Fibroblast of skin of abdomen (primary cell): Measurements from ENCODE around the gene SOX18.

Experiments
- DNase-seq: peaks from one replicate; pipeline ENCODE4 v3.0.0-alpha.2; 2013

SOX18 gene

DNA sequence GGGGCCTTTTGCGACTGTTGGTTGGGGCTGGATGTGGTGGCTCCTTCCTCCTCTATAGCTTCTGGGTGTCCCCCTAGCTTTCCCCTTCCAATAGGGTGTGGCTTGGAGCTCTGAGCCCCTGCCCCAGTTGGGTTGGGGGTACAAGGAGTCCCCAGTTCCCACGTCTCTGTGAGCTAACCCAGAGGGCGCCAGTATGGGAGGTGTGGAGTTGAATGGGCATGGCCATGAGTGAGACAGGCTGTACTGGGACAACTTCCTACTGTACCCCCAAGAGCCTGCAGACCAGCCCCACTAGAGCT is 12.3 kb downstream of the SOX18 start:
- no peak for DNase-seq

DNA sequence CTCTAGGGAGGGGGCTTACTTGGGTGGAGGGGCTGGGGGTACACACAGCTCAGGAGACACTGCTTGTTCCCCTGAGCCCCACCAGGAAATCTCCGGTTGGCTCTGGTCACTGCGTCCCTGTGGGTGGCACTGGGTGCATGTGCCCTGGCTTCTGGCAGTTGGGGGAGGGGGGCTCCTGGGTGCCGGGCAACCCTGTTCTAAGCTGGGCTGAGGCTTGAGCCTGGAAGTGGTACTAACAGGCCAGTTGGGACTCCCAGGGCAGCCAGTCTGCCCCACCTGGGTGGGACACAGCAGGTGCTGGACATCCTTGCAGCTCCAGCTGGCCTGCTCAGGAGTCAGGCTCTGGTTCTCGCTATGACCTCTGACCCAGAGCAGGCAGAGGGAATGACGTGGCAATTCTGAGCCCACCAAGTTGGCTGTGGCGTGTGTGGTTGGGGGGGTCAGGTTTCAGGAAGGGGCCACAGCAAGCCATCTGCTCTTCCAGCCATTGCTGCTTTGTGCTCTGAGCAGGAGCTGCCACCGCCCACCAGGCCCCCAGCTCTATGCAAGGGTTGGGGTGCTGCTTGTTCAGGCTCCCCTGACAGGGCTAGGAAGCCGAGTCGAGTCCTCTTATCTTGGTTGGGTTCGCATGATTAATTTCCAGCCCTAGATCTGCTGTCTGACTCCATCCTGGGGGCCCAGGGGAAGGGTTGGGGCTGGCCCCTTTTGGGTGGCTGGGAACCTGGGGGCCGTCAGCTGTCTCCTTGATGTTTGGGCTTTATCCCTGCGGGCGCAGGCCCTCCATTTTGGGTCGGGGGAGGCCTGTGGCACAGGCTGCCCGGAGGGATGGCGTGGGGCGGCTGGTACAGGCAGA is 12.9 kb downstream of the SOX18 start:
- DNase-seq: no peak

DNA sequence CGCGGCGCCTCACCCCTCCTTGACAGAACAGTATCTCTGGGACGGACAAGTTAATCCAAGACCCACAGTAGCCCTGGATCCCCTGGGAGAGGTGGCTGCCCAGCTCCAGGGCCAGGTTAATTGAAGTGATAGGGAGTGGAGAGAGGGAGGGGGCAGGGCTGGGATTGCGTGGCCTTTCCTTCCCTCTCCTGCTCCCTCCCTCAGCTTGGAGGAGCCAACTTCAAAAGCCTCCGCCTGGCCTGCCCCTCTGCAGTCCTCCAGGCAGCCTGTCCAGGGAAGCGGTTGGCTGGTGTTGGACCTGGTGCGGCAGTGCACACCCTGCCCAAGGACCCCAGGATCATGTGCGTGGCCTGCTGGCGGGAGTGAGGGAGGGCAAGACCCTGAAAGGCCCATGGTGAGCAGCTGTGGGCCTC is 13.5 kb downstream of the SOX18 start, which contains the start of gene C20orf204:
C20orf204 (plus strand) TSS at position 250 of the 413 bp plus-strand sequence; CDS start at position 392, 142 bp downstream.
- DNase-seq: no peak

DNA sequence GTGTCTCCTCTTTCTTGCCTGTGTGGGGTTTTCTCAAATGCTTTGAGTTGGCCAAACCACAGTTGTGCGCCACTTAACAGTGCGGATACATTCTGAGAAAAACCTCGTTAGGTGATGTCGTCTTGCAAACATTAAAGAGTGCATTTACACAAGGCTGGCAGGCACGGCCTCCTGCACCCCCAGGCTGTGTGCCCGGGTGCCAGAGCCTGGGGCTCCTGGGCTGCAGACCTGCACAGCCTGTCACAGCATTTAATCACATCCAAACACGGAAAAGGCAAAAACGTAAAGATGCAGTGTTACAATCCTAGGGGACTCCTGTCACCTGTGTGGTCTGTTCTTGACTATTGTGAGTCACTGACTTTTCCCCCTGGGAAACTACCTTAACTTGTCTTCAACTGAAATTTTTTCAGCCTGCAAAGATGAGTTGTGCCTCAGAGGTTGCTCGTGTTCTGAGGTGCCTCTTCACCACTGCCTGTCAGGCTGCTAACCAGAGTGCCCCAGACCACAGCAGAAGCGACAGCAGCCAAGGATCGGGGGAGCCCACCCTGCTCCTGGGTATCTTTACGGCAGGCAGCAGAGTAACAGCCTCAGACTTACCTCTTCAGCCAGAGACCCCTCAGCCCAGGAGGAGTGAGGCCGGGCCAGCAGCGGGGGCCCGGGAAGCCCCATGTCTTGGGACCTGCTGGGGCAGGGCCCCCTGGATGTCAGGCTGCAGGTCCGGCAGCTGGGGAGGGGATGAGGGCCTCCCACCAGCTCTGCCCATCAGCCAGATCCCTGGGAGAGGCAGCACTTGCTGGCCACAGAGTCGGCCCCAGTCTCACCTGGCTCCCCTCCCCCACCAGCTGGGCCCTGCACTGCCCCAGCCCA is 14.1 kb downstream of the SOX18 start:
- DNase-seq: no peak

DNA sequence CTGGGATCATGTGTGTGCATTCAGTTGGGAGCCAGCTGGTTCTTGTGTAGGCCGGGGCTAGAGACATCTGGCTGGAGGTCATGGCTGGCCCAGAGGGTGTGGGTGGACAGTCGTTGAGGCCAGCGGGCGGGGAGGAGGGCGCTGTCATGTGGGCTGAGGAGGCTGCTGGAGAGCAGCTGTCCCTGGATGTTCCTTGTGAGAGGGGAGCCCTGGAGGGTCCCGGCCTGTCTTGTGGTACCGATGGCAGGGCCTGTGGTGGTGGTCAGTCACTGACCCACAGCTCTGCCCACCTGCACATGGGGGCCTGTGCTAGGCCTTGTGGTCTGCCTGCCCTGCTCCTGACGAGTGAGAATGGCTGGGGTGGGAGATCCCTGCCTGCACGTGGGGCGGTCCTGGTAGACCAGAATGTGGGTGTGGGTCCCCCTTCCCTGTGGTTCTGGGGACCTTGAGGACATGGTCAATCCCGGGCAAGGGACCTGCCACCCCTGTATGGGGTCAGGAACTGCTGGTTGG is 15.4 kb downstream of the SOX18 start:
- DNase-seq: no peak

DNA sequence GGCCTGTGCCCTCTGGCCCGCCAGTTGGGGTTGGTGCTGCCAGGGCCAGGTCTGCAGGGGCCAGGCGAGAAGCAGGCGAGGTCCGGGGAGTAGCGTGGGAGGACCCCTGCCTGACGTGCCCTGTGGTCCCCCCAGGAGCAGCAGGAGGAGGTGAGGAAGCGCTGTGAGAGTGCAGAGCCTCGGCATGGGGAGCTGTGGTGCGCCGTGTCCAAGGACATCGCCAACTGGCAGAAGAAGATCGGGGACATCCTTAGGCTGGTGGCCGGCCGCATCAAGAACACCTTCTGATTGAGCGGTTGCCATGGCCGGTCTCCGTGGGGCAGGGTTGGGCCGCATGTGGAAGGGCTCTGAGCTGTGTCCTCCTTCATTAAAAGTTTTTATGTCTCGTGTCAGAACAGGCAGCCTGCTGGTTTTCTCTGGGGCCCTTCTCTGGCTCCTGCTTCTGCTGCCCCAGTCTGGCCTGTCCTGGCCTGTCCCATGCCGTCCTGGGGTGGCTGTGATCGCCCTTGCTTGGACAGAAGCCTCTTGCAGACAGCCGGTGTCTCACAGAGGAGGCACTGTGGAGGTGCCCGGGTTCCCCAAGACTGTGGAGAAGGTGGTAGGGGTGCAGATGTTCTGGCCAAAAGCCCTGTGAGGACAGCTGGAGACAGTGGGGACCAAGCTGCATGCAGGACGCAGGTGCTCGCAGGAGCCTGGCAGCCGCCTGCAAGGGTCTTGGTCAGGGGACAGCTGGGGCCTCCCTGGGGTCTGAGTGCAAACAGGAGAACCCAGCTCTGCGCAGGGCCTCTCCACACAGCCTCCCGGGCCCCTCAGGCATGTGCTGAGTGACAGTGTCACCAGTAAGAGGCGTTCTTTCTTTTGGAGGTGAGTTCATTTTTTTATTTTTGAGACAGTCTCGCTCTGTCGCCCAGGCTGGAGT is 16.5 kb downstream of the SOX18 start:
- no peak for DNase-seq

DNA sequence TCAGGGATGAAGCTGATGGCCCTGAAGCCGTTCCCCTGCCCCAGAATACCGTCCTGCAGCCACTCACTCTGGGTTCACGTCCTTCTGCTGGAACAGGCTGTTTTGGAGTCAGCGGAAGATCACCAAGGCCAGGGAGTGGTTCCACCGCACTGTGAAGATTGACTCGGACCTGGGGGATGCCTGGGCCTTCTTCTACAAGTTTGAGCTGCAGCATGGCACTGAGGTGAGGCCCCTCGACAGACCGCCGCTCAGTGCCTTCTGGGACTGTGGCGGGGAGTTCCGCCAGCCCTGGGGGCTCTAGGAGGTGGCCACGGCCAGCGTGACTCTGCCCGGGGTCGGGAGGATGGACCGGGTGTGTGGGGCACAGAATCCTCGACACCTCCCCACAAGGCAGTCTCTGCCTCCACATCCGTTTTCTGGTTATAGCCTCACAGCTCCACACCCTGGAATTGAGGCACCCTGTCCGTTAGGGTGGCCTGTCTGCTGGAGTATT is 17.6 kb downstream of the SOX18 start:
- DNase-seq: no peak

DNA sequence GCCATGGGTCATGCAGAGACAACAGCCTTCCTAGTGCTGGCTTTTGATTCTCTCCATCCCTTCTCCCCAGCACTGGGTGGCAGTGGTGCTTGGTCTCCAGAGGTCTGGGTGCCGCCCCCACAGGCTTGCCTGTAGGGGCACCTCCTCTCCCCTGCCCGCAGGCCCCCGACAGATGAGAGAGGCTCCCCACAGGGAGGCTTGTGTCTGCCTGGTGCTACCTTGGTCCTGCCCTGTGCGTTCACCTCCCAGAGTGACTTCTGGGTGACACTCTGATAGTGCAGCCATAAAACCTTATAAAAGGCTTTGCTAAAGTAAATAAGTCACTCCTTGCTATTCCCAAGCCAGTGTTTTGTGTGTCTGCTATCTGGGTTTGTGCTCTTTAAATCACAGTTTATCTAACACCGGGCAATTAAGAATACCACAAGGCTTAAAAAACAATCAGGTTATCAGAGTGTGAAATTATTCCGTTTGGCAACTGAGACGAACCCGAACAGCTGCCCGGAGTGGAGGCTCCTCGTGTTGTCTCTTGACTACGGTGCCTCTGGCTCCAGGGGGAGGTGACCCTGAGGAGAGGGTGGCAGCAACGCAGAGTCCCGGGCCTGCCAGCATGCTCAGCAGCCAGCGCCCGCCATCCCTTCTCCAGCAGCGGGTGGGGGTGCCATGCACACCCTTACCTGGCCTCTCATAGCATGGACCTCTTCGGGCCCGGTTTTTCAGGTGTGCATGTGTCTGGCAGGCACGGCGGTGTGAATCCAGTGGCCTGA is 18.9 kb downstream of the SOX18 start:
- DNase-seq: no peak

DNA sequence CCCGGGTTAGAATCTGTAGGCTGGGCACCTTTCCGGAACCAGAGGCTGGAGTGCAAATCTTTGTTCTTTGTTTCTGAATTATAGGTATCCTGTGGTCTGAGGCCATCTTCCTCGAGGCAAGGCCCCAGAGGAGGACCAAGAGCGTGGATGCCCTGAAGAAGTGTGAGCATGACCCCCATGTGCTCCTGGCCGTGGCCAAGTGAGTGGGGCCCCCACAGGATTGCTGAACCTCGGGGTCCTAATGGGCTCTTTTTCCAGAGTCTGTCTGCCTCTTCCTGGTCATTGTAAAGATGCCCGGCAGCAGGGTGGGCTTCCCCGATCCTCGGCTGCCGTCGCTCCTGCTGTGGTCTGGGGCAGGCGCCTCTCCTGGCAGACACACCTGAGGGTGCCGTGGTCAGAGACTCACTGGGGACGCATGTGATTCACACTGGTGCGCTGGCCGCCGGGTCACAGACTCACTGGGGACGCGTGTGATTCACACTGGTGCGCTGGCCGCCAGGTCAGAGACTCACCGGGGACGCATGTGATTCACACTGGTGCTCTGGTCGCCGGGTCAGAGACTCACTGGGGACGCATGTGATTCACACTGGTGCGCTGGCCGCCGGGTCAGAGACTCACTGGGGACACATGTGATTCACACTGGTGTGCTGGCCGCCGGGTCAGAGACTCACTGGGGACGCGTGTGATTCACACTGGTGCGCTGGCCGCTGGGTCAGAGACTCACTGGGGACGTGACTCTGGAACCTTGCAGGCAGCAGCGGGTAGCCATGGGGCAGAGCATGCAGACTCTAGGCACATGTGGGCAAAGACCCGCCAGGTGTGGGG is 19.9 kb downstream of the SOX18 start:
- no peak for DNase-seq

DNA sequence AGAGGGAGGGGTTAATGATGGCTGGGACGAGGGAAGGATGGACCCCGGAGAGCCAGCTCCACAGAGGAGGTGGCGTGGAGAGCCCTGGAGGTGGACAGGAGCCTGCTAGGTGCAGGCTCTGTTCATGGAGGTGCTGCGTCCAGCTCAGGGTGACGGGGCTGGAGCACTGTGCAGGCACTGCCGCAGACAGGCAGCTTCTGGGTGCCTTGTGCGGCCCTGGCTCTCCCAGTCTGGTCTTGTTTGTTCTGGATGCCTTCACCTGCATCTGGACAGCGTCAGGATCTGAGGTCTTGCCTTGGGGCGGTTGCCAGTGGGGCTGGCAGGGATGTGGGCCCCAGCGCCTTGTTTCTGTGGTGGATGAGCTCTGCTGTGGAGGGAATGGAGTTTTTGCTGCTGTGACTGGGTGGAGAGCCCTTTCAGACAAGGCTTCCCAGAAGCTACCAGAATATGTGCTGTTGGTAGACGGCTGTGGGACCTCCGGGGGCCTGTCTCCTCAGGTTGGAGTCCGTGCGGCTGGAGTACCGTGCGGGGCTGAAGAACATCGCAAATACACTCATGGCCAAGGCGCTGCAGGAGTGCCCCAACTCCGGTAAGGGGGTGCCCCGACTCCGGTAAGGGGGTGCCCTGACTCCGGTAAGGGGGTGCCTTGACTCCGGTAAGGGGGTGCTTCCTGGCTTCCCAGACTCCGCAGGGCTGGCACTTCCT is 21.3 kb downstream of the SOX18 start:
- DNase-seq: no peak

DNA sequence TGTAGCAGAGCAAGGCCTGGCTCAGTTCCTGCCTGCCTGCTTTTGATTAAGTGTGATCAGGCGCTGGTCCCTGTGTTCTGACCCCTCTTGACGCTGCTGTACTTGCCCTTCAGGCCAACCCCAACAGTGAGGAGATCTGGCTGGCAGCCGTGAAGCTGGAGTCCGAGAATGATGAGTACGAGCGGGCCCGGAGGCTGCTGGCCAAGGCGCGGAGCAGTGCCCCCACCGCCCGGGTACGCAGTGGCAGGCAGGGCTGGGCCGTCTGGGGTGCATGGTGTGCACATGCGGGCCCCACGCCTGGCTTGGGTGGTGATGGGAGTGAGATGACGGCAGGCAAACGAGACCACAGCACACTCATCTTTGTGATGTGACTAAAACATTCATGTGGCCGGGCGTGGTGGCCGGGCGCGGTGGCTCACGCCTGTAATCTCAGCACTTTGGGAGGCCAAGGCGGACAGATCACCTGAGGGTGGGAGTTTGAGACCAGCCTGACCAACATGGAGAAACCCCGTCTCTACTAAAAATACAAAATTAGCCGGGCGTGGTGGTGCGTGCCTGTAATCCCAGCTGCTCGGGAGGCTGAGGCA is 23.5 kb downstream of the SOX18 start:
- DNase-seq: no peak

DNA sequence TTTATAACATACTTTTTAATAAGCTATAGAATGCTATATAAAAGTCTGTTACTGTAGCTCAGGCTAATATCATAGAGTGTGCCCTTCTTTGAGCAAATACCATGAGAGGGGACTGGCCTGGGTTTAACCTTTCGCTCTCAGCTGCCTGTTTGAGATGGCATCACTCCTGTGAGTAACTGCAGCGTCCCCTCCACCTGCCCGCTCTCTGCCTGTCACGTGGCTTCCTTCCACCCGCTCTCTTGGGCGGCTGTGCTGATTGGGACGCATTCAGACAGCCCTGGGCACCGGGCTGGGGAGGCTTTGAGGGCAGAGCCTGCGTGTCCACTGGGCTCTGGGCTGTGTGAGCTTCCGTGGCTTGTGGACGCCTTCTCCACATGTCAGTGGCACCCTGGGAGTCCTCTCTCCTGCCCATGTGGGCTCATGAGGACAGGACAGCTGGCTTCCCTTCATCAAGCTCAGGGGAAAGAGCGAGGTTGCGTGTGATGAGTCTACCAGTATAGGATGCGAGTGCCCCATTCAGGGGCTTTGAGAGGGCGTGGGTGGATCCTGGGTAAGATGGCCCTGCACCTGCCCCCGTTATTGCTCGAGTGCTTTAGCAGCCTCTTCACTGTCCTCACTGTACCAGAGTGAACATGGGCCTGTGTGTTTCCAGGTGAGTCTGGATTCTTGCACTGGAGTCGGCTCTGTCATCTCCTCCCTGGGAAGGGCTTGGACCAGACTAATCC is 24.2 kb downstream of the SOX18 start:
- DNase-seq: no peak

DNA sequence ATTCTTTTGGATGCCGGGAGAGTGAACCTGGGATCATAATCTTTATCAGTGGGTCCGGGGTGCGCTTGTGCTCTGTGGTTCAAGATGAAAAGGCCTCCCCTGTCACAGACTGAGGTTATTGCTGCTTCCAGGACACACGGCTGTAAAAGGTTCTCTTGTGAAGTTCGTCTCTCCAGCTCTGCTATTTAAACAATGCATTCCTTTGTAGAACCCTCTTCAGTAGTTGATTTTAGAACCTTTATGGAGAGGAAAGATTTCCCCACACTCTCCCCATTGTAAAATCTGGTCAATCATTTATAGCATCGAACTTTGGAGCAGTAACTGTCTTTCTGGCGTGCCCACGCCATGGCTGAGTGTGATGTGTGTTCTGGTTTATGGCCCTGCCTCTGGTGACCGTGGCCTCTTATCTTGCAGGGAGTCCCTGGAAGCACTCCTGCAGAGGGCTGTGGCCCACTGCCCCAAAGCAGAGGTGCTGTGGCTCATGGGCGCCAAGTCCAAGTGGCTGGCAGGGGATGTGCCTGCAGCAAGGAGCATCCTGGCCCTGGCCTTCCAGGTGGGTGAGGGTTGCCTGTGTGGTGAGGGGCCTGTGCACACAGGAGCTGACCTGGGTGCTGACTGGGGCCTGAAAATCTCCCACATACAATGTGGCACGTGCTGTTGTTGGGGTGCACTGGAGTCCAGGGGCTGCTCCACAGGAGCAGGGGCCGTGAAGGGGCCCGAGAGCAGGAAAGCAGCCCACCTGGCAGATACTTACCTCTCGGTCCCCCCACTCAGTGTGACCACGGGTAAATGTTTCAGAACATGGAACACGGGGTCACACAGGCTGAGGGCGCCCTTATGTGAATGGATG is 25.1 kb downstream of the SOX18 start:
- no peak for DNase-seq

DNA sequence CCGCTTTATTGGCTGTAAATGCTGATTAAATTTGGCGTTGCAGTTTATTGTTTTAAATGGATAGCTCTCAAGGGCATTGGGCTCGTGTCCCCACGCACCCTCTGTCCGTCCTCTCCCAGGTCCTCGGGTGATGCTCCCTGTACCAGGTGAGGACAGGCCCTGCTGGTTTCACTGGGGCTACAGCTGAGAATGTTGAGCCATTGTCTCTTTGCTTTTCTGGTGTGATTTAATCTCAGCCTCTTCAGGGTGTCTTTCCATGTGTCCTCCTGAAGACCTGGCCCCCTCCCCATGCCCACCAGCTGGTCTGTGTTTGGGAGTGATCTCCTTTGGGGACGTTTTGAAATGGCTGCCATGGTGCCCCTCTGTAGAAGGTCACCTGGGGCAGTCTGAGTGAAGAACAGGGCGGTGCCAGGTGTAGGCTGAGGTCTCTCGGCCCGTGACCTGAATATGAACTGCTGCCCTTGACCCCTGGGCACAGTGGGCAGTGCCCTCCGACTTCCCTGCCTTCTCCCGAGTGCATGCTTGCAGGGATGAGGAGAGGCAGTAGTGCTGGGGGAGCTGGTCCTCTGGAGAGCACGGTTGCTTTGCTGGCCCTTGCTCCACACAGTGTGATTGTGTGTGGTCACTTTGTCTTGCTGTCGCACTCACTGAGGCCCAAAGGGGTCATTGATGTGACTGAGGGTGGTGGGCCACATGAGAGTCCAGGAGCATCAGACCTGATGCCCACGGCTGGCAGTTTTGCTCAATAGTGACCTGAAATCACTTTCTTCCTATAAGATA is 25.9 kb downstream of the SOX18 start:
- DNase-seq: no peak

DNA sequence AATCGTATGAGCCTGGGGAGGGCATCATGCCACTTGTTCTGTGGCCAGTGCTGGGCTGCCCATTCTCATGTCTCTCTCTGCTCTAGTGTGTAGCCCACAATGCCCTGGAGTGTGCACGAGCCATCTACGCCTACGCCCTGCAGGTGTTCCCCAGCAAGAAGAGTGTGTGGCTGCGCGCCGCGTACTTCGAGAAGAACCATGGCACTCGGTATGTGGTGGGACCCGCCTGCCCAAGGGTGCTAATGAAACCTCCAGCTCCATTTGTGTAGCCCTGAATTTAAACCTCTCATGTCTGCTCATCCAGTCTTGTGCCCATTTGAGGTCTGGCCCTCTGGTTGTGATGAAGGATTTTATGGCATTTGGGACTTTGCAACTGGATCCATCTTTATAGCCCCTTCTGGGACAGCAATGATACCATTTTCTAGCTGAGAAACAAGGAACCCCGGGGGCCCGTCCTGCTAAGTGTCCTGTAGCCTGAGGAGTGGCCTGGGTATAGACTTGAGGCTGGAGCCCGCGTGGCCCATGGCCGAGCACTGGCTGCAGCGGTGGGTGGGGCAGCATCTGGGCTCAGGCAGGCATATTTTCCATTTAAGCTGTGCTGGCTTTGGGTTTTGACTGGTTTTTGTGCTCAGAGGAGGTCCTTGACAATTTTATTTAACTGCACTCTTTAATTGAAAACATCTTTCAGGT is 26.6 kb downstream of the SOX18 start:
- no peak for DNase-seq
